ENCODE results near the gene POC1A.

GRCh38 chr3:52185837-52186236 lies 31.6 kb upstream of the POC1A start:
- TF ChIP-seq, protein P1, sequence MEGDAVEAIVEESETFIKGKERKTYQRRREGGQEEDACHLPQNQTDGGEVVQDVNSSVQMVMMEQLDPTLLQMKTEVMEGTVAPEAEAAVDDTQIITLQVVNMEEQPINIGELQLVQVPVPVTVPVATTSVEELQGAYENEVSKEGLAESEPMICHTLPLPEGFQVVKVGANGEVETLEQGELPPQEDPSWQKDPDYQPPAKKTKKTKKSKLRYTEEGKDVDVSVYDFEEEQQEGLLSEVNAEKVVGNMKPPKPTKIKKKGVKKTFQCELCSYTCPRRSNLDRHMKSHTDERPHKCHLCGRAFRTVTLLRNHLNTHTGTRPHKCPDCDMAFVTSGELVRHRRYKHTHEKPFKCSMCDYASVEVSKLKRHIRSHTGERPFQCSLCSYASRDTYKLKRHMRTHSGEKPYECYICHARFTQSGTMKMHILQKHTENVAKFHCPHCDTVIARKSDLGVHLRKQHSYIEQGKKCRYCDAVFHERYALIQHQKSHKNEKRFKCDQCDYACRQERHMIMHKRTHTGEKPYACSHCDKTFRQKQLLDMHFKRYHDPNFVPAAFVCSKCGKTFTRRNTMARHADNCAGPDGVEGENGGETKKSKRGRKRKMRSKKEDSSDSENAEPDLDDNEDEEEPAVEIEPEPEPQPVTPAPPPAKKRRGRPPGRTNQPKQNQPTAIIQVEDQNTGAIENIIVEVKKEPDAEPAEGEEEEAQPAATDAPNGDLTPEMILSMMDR (IDR thresholded peaks at IDR 0.05), result no peak
- no peak for TF ChIP-seq POLR2A (IDR thresholded peaks at IDR 0.05)
- no peak for TF ChIP-seq EP300 (IDR thresholded peaks at IDR 0.05)
- no peak for TF ChIP-seq POLR2AphosphoS5 (IDR thresholded peaks at IDR 0.05)
